Neural progenitor cell (in vitro differentiated cells): ENCODE results near the gene NEK4. TPM values are rescaled to one million over a fixed set of nuclear protein-coding genes. Genes with fewer than 3 reads are reported as not detected.

Experiments
- DNase-seq: peaks from one replicate; pipeline ENCODE4 v3.0.0-alpha.2; 2016; ENCODE audit warnings: low spot score
- H2AFZ ChIP-seq: fragments of 200-600 bp; sonication (generic); replicated peaks from 2 replicates; pipeline ENCODE4 v1.6.1; 2016; ENCODE audit warnings: antibody characterized with exemption
- H3F3A ChIP-seq: fragments of 200-600 bp; sonication (generic); 2 replicates; pipeline ENCODE4 v1.6.1; 2016; ENCODE audit warnings: antibody characterized with exemption, low read depth
- H3K27ac ChIP-seq: fragments of 200-600 bp; sonication (generic); 2 replicates; pipeline ENCODE4 v1.5.1; 2016; ENCODE audit warnings: mild to moderate bottlenecking
- H3K27me3 ChIP-seq: fragments of 200-600 bp; sonication (generic); 2 replicates; pipeline ENCODE4 v1.6.1; 2016; ENCODE audit warnings: mild to moderate bottlenecking, moderate library complexity
- H3K36me3 ChIP-seq: fragments of 200-600 bp; sonication (generic); 2 replicates; pipeline ENCODE4 v1.5.1; 2016
- H3K4me1 ChIP-seq: fragments of 200-600 bp; sonication (generic); 2 replicates; pipeline ENCODE4 v1.6.1; 2016; ENCODE audit warnings: mixed run types
- H3K4me2 ChIP-seq: fragments of 200-600 bp; sonication (generic); 2 replicates; pipeline ENCODE4 v1.6.1; 2016
- H3K4me3 ChIP-seq: fragments of 200-600 bp; sonication (generic); 2 replicates; pipeline ENCODE4 v1.5.1; 2016
- H3K79me2 ChIP-seq: fragments of 200-600 bp; sonication (generic); 2 replicates; pipeline ENCODE4 v1.6.1; 2016; ENCODE audit warnings: low read depth
- H3K9ac ChIP-seq: fragments of 200-600 bp; sonication (generic); 2 replicates; pipeline ENCODE4 v1.6.1; 2016
- H3K9me3 ChIP-seq: fragments of 200-600 bp; sonication (generic); 2 replicates; pipeline ENCODE4 v1.5.1; 2016; ENCODE audit warnings: low read depth
- H4K20me1 ChIP-seq: fragments of 200-600 bp; sonication (generic); 2 replicates; pipeline ENCODE4 v1.6.1; 2016; ENCODE audit warnings: low read depth
- H3K27ac Mint-ChIP-seq: 3 replicates; pipeline ENCODE4 v1.8.0; 2021; ENCODE audit warnings: mixed read lengths
- H3K27me3 Mint-ChIP-seq: 2 replicates; pipeline ENCODE4 v1.8.0; 2022; ENCODE audit warnings: low read depth, mild to moderate bottlenecking, inconsistent platforms, moderate library complexity, mixed read lengths; ENCODE audit not compliant: insufficient read depth
- H3K36me3 Mint-ChIP-seq: 3 replicates; pipeline ENCODE4 v1.8.0; 2021; ENCODE audit warnings: mixed read lengths
- H3K4me1 Mint-ChIP-seq: 3 replicates; pipeline ENCODE4 v1.8.0; 2021; ENCODE audit warnings: mixed read lengths
- H3K4me3 Mint-ChIP-seq: 3 replicates; pipeline ENCODE4 v1.8.0; 2021; ENCODE audit warnings: mild to moderate bottlenecking, moderate library complexity, mixed read lengths
- H3K9me3 Mint-ChIP-seq: 3 replicates; pipeline ENCODE4 v1.8.0; 2020; ENCODE audit warnings: mixed read lengths
- EZH2 ChIP-seq: fragments of 200-600 bp; sonication (generic); IDR thresholded peaks from 2 replicates; pipeline ENCODE4 v1.6.1; 2017; ENCODE audit warnings: antibody characterized with exemption, mild to moderate bottlenecking, moderate library complexity
- EZH2phosphoT487 ChIP-seq: fragments of 200-600 bp; sonication (generic); IDR thresholded peaks from 2 replicates; pipeline ENCODE4 v1.6.1; 2017; ENCODE audit warnings: antibody characterized with exemption
- total RNA-seq: library from RNA; depleted of rRNA; stranded (reverse); fragments of >200 nt; gene quantifications from 2 replicates; pipeline ENCODE4 v1.2.3, GENCODE V29; 2015; ENCODE audit warnings: low replicate concordance
- TF ChIP-seq, protein P1 (sequence below): fragments of 200-600 bp; sonication (generic); IDR thresholded peaks from 2 replicates; pipeline ENCODE4 v1.5.1; 2017; ENCODE audit warnings: antibody characterized with exemption, mild to moderate bottlenecking

NEK4 gene
- total RNA-seq, 1 donor from 2014 or later, result 41.8 TPM

DNA sequence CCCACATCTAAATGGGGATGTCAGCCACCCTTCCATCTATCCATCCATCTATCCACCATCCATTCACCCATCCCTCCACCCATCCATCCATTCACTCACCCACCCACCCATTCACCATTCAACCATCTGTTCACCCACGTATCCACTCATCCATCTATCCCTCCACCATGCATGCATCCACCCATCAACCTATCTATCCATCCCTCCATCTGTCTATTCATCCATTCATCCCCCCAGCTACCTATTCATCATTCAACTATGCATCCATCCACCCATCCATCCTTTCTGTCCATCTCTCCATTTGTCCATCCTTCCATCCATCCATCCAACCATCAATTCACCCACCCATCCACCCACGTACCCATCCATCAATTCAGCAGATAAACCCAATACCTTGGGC lies 38.4 kb upstream of the NEK4 start:
- no peaks in the 10 kb centered on the region for H3K36me3 ChIP-seq
- DNase-seq, result no peak
- H2AFZ ChIP-seq, result no peak overlapping the region
- Mint-ChIP-seq H3K36me3 (no peaks in the 10 kb centered on the region), H3K27me3 (peaks cover 7% of the 10 kb centered on the region), H3K4me3 (no peak overlapping the region), H3K4me1 (no peaks in the 10 kb centered on the region), H3K27ac (no peak overlapping the region), H3K9me3 (no peaks in the 10 kb centered on the region)
- no peak for TF ChIP-seq EZH2
- TF ChIP-seq EZH2phosphoT487, result no peak
- TF ChIP-seq, protein P1, sequence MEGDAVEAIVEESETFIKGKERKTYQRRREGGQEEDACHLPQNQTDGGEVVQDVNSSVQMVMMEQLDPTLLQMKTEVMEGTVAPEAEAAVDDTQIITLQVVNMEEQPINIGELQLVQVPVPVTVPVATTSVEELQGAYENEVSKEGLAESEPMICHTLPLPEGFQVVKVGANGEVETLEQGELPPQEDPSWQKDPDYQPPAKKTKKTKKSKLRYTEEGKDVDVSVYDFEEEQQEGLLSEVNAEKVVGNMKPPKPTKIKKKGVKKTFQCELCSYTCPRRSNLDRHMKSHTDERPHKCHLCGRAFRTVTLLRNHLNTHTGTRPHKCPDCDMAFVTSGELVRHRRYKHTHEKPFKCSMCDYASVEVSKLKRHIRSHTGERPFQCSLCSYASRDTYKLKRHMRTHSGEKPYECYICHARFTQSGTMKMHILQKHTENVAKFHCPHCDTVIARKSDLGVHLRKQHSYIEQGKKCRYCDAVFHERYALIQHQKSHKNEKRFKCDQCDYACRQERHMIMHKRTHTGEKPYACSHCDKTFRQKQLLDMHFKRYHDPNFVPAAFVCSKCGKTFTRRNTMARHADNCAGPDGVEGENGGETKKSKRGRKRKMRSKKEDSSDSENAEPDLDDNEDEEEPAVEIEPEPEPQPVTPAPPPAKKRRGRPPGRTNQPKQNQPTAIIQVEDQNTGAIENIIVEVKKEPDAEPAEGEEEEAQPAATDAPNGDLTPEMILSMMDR, result no peak
- no peaks in the 10 kb centered on the region for H4K20me1 ChIP-seq
- no peaks in the 10 kb centered on the region for H3K79me2 ChIP-seq
- no peaks in the 10 kb centered on the region for H3K4me1 ChIP-seq
- no peak overlapping the region for H3K4me3 ChIP-seq
- no peaks in the 10 kb centered on the region for H3F3A ChIP-seq
- H3K4me2 ChIP-seq, result no peak overlapping the region
- no peak overlapping the region for H3K9ac ChIP-seq
- H3K27ac ChIP-seq, result no peak overlapping the region
- no peaks in the 10 kb centered on the region for H3K9me3 ChIP-seq
- H3K27me3 ChIP-seq, result no peaks in the 10 kb centered on the region

DNA sequence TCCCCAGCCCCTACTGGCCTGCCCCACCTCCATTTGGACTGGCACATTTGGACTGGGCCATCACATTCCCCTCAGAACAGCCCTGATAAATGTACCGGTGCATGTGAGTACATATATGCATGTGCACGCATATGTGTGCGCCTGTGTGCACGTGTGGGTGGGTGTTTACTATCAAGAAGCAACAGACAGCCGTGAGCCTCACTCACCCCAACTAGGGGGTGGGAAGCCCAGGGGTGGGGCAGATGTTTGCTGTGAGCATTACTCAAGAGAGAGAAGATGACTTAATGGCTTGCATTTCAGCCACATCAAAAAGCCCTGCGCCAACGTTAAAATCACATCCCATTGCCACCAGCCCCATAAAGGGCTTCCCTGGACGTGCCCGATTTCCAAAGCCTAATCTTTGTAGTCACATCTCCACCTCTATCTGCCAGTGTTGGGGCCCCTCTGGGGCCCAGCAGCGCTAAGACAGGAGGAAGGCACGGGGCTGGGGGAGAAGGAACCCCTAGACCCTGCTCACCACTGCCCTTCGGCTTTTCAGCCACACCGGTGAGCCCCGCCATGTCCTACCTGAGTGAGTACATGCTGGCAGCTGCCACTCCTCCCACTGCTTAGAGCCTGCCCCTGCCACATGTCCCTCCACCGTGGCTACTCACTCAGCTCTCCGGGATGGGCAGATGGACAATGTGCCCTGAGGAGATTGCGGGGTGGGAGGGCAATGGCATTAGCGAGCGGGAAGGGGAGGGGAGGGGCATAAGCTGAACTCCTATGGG lies 34.7 kb upstream of the NEK4 start:
- no peaks in the 10 kb centered on the region for H3K36me3 ChIP-seq
- no peaks in the 10 kb centered on the region for H3K9me3 ChIP-seq
- peak overlapping the region; percentile 63 for H2AFZ ChIP-seq
- H3K4me2 ChIP-seq, result no peak overlapping the region
- H3K4me1 ChIP-seq, result no peaks in the 10 kb centered on the region
- H3K4me3 ChIP-seq, result no peak overlapping the region
- Mint-ChIP-seq H3K9me3 (no peaks in the 10 kb centered on the region), H3K36me3 (no peaks in the 10 kb centered on the region), H3K27ac (peak overlapping the region; percentile 46), H3K27me3 (peaks cover 3% of the 10 kb centered on the region), H3K4me1 (no peaks in the 10 kb centered on the region), H3K4me3 (no peak overlapping the region)
- H3K27me3 ChIP-seq, result no peaks in the 10 kb centered on the region
- H3K79me2 ChIP-seq, result no peaks in the 10 kb centered on the region
- H4K20me1 ChIP-seq, result no peaks in the 10 kb centered on the region
- no peaks in the 10 kb centered on the region for H3F3A ChIP-seq
- H3K27ac ChIP-seq, result no peak overlapping the region
- no peak overlapping the region for H3K9ac ChIP-seq
- no peak for TF ChIP-seq EZH2
- TF ChIP-seq, protein P1, result no peak
- no peak for TF ChIP-seq EZH2phosphoT487
- DNase-seq, result no peak

DNA sequence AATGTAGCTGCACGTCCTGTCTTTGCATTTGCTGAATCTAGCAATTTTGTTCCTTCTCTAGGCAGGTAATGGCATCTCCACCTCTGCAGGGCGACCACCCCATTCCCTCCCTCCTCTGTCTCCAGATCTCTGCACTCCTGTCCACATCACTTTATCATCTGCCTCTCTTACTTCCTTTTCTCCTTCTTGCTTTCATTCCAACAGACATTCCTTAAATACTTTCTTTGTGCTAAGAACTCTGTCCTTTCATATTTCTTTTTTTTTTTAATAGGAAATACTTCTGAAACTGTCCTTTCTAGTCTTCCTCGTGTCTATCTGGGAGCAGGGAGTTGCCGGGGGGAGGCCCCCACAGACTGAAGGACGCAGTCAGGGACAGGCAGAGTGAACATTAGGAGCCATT lies 31.1 kb upstream of the NEK4 start:
- Mint-ChIP-seq H3K4me1 (no peaks in the 10 kb centered on the region), H3K4me3 (no peak overlapping the region), H3K9me3 (no peaks in the 10 kb centered on the region), H3K27me3 (no peaks in the 10 kb centered on the region), H3K27ac (no peak overlapping the region), H3K36me3 (no peaks in the 10 kb centered on the region)
- H3K9ac ChIP-seq, result no peak overlapping the region
- H3K4me3 ChIP-seq, result no peak overlapping the region
- DNase-seq, result no peak
- H4K20me1 ChIP-seq, result no peaks in the 10 kb centered on the region
- H3K4me2 ChIP-seq, result no peak overlapping the region
- no peaks in the 10 kb centered on the region for H3K36me3 ChIP-seq
- H3K27ac ChIP-seq, result no peak overlapping the region
- no peaks in the 10 kb centered on the region for H3K4me1 ChIP-seq
- no peak overlapping the region for H2AFZ ChIP-seq
- no peaks in the 10 kb centered on the region for H3K9me3 ChIP-seq
- H3K79me2 ChIP-seq, result no peaks in the 10 kb centered on the region
- no peaks in the 10 kb centered on the region for H3F3A ChIP-seq
- no peak for TF ChIP-seq EZH2
- TF ChIP-seq, protein P1, result no peak
- TF ChIP-seq EZH2phosphoT487, result no peak
- no peaks in the 10 kb centered on the region for H3K27me3 ChIP-seq
